GM10248 (cell line): Measurements from ENCODE around the gene OLIG1.

ENCODE experiments used
- CTCF ChIA-PET: fragments of 300-600 bp; sonication (Branson Sonifier 250); formaldehyde crosslinking; extraction: SDS; loops from one replicate; lab custom pipeline; 2021; ENCODE audit warnings: antibody characterized with exemption; lab: Yijun Ruan, JAX
- POLR2A ChIA-PET: fragments of 350-650 bp; sonication (Branson Sonifier 250); formaldehyde crosslinking; extraction: SDS; loops from one replicate; lab custom pipeline; 2020; ENCODE audit warnings: antibody characterized with exemption; lab: Yijun Ruan, JAX
- DNase-seq: peaks from one replicate; pipeline ENCODE4 v3.0.0; 2012; ENCODE audit errors: extremely low spot score
- TF ChIP-seq, protein P1 (sequence below): IDR thresholded peaks from 2 replicates; pipeline ENCODE4 v1.5.1; 2012; ENCODE audit warnings: mild to moderate bottlenecking, low read depth; ENCODE audit errors: extremely low read depth, missing control alignments, control extremely low read depth

Gene OLIG1

DNA sequence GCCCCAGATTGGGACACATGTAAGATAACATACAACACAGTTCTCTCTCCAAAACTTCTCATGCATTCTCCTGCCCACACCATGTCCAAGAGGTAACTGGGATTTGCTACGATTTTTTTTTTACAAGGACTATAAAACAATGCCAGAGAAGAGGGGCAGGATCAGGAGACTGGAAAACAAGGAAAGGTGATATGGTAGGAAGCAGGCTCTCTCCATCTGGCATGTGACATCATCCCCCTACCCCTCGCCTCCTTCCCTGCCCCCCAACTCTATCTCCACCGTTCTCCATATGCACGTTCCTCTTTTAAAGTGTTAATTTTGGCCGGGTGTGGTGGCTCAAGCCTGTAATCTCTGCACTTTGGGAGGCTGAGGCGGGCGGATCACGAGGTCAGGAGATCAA lies 23.5 kb upstream of the OLIG1 start:
- CTCF ChIA-PET, result no interaction called here
- POLR2A ChIA-PET, result no interaction called here
- no peak for DNase-seq
- TF ChIP-seq, protein P1, sequence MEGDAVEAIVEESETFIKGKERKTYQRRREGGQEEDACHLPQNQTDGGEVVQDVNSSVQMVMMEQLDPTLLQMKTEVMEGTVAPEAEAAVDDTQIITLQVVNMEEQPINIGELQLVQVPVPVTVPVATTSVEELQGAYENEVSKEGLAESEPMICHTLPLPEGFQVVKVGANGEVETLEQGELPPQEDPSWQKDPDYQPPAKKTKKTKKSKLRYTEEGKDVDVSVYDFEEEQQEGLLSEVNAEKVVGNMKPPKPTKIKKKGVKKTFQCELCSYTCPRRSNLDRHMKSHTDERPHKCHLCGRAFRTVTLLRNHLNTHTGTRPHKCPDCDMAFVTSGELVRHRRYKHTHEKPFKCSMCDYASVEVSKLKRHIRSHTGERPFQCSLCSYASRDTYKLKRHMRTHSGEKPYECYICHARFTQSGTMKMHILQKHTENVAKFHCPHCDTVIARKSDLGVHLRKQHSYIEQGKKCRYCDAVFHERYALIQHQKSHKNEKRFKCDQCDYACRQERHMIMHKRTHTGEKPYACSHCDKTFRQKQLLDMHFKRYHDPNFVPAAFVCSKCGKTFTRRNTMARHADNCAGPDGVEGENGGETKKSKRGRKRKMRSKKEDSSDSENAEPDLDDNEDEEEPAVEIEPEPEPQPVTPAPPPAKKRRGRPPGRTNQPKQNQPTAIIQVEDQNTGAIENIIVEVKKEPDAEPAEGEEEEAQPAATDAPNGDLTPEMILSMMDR, result no peak

DNA sequence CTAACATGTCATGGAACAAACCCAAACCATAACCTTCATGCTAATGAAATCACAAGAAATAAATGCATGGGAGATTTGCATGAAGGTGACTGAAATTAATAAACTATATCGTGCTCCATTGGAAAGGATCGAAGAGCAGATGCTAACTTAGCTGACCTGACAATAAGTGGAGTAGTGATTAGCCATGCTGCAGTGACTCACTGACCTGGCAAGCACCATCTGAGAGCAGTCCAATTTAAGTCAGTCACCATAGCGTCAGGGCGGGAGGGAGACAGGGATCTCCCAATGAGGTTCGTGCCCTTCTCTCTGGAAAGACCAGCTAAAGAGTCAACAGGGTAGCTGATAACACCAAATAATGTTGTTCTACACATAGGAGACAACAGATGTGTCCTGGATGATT lies 22.7 kb upstream of the OLIG1 start:
- ChIA-PET POLR2A (no interaction called here), CTCF (no interaction called here)
- TF ChIP-seq, protein P1, result no peak
- DNase-seq, result no peak

DNA sequence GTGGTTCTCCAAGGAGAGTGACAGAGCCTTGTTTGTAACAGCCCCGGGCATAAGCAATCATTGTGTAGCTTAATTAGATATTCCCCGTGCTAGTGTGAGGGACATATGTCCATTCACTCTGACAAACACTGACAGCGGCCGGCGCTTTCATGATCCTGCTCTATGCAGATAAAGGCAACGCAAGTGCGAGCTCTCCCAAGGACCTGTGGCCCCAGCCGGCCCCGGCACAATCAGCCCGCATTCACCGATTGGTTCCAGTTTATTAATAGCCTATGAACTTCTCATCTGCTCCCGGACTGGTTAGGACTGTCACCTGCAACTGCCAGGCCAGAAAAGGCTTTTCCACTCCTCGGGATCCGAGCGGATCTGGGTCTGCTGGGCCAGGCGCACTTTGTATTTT lies 18.0 kb upstream of the OLIG1 start:
- DNase-seq, result no peak
- TF ChIP-seq, protein P1, result no peak
- POLR2A ChIA-PET, result no interaction called here
- CTCF ChIA-PET, result no interaction called here

- CTCF ChIA-PET, result interaction anchor here (1.2 to 1.7 kb wide), 4 partner anchors 9 to 20 kb away, joined by 3 to 4 read pairs (median 4); no protein-coding TSS in a partner anchor
- TF ChIP-seq, protein P1, result no peak
- DNase-seq, result no peak
- POLR2A ChIA-PET, result no interaction called here
Measured at GRCh38 chr21:33053951-33054350, 16.0 kb upstream of the OLIG1 start.

DNA sequence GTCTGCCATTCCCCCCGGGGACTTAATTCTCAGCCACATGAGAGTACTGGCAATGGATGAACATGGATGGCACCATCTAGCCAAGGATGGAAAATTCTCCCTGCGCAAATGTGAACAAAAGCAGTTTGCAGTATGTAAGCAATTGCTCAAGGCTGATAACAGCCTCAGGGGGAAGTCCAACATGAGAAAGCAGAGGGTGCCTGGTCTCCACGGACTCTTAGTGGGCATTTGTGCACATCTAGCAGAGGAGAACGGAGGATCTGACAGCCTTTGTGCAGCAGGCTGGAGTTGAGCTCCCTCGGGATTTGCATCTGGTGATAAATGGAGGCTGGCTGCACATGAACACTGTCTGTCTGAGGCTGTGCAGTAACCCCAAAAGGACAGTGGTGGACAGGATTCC lies 13.9 kb upstream of the OLIG1 start:
- DNase-seq, result no peak
- ChIA-PET POLR2A (no interaction called here), CTCF (interaction anchor here (1.2 kb wide), 1 partner anchor 10 kb away, joined by 3 read pairs; no protein-coding TSS in a partner anchor)
- TF ChIP-seq, protein P1, result no peak

- no peak for DNase-seq
- CTCF ChIA-PET, result interaction anchor here (1.2 kb wide), 1 partner anchor 8 kb away, joined by 3 read pairs; no protein-coding TSS in a partner anchor
- POLR2A ChIA-PET, result no interaction called here
- TF ChIP-seq, protein P1, result no peak
Measured at GRCh38 chr21:33057385-33057940, 12.5 kb upstream of the OLIG1 start.
